NCI-H187 treated with DMSO at 0.1 percent for 48 hours (cell line): ENCODE measurements around the gene C1orf35.

Source experiments
- DNase-seq: peaks from one replicate; lab custom pipeline; 2025; lab: John Stamatoyannopoulos, UW

C1orf35 gene

GRCh38 chr1:228094432-228095016, 8.6 kb downstream of the C1orf35 start:
- no peak for DNase-seq

DNA sequence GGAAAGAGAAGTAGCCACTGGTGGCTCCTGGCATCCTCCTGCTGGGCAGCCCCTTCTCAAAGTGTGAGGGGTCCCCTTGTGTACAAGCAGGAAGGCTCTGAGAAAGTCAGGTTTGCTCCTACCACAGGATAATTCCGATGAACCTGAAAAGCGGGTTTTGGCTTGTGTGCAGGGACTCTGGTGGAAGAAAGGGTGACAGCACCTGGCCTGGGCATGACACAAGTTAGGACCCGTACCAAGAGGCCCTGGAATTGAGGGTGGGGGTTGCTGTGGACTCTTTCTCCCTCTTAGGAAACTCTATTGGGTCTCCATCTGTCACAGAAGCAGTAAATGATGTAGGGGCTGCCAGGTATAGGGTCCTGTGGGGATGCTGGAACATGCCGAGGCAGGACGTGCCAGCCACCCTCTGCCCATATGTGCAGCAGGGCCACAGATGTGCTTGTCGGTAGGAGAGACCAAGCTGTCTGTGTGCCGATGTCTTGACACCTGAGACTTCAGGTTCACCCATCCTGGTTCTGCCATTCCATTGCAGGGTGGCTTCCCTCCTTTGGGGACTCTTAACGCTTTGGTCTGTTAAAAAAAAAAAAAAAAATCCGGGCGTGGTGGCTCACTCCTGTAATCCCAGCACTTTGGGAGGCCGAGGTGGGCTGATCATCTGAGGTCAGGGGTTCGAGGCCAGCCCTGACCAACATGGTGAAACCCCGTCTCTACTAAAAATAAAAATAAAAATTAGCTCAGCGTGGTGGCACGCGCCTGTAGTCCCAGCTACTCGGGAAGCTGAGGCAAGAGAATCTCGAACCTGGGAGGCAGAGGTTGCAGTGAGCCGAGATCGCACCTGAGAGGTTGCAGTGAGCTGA, 9.8 kb downstream of the C1orf35 start:
- DNase-seq: no peak

DNA sequence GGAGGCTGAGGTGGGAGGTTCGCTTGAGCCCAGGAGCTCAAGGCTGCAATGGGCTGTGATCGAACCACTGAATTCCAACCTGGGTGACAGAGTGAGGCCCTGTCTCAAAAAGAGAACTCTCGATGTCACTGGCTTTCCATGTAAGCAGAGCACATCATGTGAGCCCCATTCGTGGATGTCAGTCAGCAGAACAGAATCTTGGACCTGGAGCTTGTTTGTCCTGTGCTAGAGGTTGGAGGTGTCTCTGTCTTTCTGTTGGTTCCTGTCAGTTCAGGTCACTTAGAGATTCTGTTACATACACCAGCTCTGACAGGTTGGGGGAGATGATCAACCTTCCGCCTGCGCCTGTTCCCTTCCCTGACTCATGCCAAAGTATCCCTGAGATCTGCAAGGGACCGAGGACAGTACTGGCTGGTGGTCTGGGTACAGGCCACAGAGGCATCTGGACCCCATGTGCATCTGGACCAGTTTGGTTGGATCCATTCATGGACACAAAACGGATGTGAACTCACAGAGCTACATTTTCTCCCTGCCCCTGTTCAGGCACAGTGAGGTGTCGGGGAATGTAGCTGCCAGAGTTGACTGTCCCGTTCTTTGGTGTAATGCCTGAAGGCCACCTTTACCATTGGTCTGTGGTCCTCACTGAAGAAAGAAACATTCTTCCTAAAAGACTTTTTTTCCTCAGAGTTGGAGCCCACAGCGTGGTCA, 10.6 kb downstream of the C1orf35 start:
- DNase-seq: no peak

DNA sequence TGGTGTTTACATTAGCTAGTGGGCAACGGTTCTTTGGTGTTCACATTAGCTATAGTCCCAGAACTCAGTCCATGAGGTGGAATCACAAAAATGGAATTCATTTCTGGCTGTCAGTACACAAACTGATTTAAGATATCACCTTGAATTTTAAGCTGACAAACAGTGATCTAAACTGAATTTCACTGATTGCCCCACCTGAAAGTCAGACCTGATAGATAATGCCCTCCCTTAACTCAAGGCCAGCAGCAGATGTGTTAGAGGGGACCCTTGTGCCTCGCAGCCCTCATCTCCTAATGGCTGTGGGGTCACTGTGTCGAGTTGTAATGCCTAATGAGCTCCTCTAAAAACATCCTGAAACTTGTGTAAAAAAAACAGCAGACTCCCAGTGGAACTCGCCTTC, 12.0 kb downstream of the C1orf35 start:
- no peak for DNase-seq

DNA sequence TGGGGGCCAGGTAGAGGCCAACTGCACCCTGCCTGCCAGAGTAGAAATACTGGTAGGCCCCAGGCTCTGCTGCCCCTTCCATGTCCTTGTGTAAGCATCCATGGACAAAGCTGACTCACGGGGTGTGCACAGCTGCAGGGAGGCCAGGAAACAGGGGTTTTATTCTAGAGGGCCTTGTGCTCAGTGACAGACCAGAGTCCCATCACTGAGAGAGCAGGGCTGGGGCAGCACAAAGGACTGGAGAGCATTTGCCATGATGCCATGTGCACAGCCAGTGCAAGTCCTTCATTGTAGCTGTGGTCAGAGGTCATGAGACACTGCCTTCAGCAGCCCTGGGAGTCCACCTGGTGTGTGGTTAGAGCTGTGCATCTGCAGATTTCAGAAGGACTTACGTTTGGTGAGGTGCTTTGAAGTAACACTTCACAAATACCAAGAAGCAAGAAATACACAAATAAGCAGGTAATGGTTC, 12.5 kb downstream of the C1orf35 start:
- DNase-seq: no peak

DNA sequence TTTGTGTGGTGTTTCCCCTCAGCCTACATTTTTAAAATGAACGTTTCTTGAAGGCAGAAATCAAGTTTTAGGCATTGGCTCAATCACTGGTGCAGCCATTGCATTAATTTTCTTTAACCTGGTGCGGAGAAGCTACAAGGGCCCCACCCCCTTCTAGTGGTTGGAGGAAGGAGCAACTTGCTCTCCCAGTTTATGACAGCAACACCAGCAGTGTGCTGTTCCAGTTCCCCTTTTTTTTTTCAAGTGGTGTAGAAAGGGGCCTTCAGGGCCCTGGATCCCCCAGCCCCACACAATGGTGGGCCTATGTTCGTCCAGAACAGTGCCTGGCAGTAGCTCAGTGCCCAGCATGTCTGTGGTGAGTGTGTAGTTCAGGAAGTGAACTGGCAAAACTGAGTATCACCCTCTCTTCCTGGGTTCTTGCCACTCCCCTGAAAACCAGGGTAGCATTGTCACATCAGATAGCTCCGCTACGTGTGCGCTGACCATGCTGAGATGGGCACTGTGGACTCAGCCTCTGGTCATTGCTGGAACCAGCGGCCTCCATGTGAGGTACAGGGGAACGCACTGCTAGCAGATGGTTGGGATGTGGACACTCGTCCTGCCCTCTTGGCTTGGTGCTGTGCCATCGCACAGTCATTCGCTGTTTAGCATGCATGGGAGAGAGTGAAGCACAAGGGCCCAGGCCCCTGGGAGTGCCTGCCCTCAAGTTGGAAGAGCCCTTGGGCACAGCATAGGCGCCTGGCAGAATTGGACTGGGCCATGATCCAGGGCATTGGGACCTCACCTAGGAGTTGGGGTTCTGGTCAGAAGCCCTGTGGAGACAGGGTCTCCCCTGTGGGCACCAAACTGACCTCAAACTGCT, 13.4 kb downstream of the C1orf35 start:
- DNase-seq: no peak

- no peak for DNase-seq
These were observed 14.3 kb downstream of the C1orf35 start for GRCh38 chr1:228088586-228089498.

- DNase-seq: no peak
These were observed 15.3 kb downstream of the C1orf35 start for GRCh38 chr1:228087771-228088251.

DNA sequence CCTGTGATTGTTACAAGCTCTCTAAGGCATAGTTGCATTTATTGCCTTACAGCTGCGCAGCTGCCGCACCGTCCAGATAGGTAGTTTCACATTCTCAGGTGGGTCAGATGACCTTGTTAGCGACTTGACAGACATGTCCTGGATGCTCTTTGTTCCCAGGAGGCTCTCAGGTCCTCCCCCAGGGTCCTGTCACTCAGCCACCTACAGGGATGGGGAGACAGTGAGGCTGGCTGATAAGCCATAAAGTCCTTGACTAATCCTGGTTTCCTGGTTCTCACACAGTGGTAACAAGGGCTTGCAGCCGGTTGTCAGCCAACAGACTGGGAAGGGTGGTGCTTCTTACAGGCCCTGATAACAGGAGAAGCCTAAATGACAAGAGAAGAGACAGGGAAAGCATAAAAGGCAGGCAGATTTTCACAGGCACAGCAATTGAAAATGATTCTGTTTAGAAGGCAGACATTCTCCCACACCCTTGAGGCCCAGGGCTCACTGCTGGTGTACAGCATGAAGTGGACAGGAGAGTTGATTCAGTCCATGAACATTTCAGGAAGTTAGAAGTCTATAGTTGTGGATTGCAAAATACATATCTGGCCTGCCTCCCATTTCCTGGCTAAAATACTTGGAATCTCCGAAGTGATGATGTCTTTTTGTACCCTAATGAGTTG, 17.7 kb downstream of the C1orf35 start:
- DNase-seq: no peak

DNA sequence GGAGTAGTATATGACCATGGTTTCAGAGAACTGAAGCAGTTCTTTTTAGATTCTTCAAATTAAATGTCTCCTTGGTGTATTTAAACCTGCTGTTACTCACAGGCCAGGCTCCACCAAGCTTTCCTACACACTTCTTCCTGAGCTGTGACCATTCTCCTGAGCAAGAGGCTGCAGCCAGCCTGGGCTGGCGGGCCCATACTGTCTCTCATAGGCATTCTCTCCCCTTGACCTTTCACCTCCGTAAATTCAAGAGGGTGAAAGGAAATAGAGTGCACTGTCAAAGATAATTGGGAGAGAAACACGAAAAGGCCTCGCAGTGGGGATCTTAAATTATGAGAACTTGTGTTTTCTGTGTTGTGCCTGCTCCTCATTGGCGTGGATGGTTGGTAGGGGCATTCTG, 18.3 kb downstream of the C1orf35 start:
- DNase-seq: no peak

DNA sequence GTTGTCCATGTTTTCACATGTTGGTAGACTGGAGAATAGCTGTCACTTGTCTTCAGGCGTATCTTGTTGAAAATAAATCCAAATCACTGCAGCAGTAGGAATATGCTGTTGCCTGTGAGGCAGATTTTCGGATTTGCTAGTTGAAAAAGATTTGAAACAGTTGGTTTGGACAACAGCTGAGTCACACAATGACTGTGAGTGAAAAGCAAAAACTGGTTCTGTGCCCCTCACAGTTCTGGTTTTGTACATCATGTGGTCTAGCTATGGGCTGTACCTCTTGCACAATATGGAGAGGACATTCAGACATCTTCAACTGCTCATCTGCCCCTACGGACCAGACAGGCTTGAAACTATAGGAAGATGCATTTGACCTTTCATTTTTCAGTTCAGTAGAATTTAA, 18.8 kb downstream of the C1orf35 start:
- DNase-seq: no peak

DNA sequence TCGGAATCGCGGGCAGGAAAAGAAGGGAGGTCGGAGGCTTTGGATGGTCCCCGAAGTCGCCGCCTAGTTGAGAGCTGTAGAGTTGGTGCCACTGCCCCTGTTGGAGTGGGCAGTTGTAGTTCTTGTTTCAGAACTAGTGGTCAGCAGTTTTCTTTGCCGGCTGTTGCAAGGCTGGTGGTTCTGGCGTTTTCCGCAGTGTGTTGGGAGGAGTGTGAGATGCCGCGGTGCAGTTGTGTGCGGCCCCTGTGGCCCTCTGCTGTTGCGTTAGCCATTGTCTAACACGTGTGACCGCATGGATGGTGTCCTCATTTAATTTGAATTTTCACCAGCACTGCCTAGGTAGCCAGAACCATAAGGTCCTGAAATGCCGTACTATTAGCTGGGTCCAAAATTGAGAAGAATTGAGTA, 19.2 kb downstream of the C1orf35 start:
- DNase-seq: no peak

GRCh38 chr1:228082918-228083870, 19.9 kb downstream of the C1orf35 start:
- no peak for DNase-seq

DNA sequence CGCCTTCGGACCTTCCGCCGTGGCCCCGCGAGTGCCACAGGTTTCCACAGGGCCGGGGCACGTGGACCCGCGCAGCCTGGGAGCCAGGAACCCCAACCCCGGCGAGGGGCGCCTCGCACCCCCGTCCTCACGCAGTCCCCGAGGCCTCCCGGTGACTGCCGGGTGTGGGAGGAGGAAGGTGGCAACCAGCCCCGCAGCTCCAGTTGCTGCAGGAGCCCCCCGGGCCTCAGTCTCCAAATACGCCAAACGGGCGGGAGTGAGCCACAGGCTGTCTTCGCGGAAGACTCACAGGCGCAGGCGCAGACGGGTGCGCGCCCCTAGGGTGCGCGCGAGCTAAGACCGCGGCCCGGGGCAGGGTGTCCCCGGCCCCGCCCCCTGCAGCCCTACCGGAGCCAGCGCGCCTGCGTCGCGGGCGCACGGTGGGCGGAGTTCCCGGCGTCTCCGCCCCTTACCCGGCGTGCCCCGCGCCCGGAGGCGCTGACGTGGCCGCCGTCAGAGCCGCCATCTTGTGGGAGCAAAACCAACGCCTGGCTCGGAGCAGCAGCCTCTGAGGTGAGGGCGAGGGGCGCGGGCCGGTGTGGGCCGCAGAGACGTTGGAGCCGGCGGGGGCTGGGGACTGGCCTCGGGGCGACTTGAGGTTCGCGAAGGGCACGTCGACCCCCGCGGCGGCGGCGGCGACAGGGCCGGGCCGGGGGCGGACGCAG, 20.8 kb downstream of the C1orf35 start, which contains the start of gene ARF1:
ARF1 (plus strand) TSS at position 495 of the 704 bp plus-strand sequence. CDS start 14,407 bp downstream, outside the sequence.
- peak; percentile 14 for DNase-seq

DNA sequence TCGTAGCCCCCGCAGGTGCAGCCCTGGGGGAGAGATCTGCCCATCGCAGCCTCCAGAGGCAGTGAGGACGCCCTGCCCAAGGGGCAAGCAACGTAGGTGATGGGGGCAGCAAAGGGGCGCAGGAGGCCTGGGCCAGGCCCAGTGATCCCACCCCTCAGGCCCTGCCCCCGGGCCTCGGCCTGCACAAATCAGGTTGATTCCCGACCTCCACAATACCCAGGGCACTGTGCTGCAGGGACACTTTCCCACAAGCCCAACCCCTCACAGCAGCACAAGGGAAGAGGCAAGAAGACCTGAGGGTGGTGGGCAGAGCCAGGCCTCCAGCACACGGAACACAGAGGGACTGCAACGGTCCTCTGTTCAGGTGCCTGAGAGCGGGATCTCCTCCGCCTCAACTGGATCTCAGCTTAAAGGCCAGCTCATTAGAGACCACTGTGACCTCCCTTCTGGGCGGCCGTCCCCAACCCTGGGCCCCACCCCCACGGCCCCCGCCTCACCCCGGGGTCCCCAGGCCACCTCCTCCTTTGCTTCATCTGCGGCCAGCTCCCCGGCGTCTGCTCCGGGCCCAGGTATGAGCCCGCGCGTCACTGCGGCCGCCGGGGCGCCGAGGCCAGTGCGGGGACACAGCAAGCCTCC, 21.4 kb downstream of the C1orf35 start:
- no peak for DNase-seq

DNA sequence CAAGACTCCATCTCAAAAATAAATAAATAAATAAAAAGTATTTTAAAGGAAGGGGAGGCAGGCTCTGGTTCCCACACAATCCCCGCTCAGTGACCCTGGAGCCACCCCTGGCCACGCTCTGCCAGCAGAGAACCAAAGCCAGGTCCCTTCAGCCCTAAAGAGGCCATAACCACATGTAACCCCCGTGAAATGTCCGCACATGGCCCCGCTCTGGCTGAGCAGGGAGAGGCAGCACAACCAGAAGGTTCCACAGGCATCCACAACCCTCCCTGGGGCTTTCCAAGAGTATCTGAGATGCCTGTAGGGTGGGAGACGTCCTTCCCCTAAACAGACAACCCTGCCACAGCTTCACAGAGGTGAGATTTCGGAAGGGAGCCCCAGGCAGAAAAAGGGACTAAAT, 22.0 kb downstream of the C1orf35 start:
- DNase-seq: no peak

DNA sequence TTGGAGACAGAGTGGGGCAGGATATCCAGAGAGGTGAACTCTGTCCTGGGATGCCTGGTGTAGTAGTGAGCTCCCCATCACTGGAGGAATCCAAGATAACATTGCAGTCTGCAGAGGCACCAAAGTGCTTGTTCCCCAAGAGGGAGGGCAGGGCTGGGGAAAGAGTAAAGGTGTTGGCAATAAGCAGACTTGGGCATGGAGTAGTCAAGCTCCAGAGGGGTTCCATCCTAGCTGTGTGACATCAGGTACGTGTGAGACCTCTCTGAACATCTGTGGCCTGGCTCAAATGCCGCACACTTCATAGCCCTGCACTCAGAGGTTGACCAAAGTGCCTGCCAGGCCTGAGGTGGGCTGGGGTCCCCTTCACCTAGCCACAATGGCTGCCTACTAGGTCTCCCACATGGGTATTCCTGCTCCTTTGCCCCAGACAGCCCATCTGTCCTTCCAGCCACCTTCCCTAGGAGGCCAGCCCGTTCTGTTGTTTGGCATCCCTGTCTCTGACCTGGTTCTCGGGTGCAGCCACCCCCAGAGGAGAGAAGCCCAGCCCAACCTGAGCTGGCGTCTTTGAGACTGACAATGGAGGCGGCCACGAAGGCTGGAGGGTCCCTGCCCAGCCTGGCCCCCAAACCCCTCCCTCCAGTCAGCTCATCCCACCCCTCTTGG, 23.4 kb downstream of the C1orf35 start:
- no peak for DNase-seq
